Heart left ventricle (tissue), 13 donors: ENCODE data around the gene CRYGN.

ENCODE experiments used
- CTCF ChIP-seq, 12 donors: fragments of 200-600 bp; sonication (generic) in 4 of 12; IDR thresholded peaks; one replicate each; pipeline versions ENCODE4 v1.5.0 to v1.8.0; 2018 to 2022; ENCODE audit warnings: antibody characterized with exemption in 12 of 12, mild to moderate bottlenecking in 5 of 12
- POLR2A ChIP-seq, 2 donors: fragments of 450-650 bp; IDR thresholded peaks; one replicate each; pipeline ENCODE4 v1.6.1; 2017; ENCODE audit warnings: antibody characterized with exemption in 2 of 2, mild to moderate bottlenecking in 2 of 2, moderate library complexity in 2 of 2
- donor health status: ischemic (EF 13 %, LVEDD 7.1; RV severe dilation, severe dysfunction).
- donor health status: DM: no; HTN: yes; CAD: no.
- donor health status: DM: no; HTN: no; CAD: no.
- donor health status: ischemic (EF 25% LVEDD 6.9; RV normal size, moderate dysfunction).
- donor health status: ischemic (EF 25% LVEDD 5.7; RV mildly dilated, moderate dysfunction).
- donor health status: ischemic (EF 35%, LVEDD 5.7; RV mildly dilated, moderate dysfunction).
- donor health status: nonischemic (EF 11% LVEDD 7.7; RV severe dilation, severe dysfunction).
- donor health status: DM: yes; HTN: yes; CAD: no.
- donor health status: PGD.
- donor health status: ischemic (EF 29% LVEDD 5.4; RV normal size, mild dysfunction).
- donor health status: nonischemic (EF 23%, LVEDD 6.1; RV moderate dilation, normal function).

GRCh38 chr7:151390598-151391357 lies 49.2 kb downstream of the CRYGN start:
- TF ChIP-seq CTCF (IDR thresholded peaks at IDR 0.05) (no peak), POLR2A (IDR thresholded peaks at IDR 0.05) (no peak)
